RWPE2 (cell line): ENCODE measurements around the gene LINGO1.

ENCODE experiments used
- ATAC-seq: fragments of 200-7000 bp; cut with Tn5 transposase; 3 replicates; pipeline ENCODE4 v1.9.1; 2021; ENCODE audit warnings: low read depth
- DNase-seq: peaks from one replicate; pipeline ENCODE4 v3.0.0-alpha.2; 2020; ENCODE audit warnings: low spot score
- H3K27ac ChIP-seq: fragments of 450-650 bp; 2 replicates; pipeline ENCODE4 v1.5.1; 2017; ENCODE audit warnings: mild to moderate bottlenecking; ENCODE audit not compliant: poor library complexity, severe bottlenecking
- H3K27me3 ChIP-seq: fragments of 250-450 bp; sonication (Bioruptor Pico); 2 replicates; pipeline ENCODE4 v1.5.1; 2021; ENCODE audit warnings: mild to moderate bottlenecking, moderate library complexity; ENCODE audit not compliant: insufficient read depth, poor library complexity, severe bottlenecking
- H3K36me3 ChIP-seq: fragments of 250-450 bp; sonication (Bioruptor Pico); 2 replicates; pipeline ENCODE4 v1.5.1; 2020; ENCODE audit warnings: low read depth, mild to moderate bottlenecking, moderate library complexity
- H3K4me1 ChIP-seq: fragments of 250-450 bp; sonication (Bioruptor Pico); 2 replicates; pipeline ENCODE4 v1.5.1; 2021; ENCODE audit warnings: mild to moderate bottlenecking, moderate library complexity; ENCODE audit not compliant: insufficient read depth, poor library complexity, severe bottlenecking
- H3K4me3 ChIP-seq: fragments of 250-450 bp; sonication (Bioruptor Pico); 2 replicates; pipeline ENCODE4 v1.5.1; 2021; ENCODE audit warnings: mild to moderate bottlenecking, moderate library complexity; ENCODE audit not compliant: severe bottlenecking
- H3K9me3 ChIP-seq: fragments of 250-450 bp; sonication (Bioruptor Pico); 2 replicates; pipeline ENCODE4 v1.5.1; 2021; ENCODE audit warnings: mild to moderate bottlenecking, moderate library complexity; ENCODE audit not compliant: severe bottlenecking
- TF ChIP-seq, protein P1 (sequence below): fragments of 450-650 bp; IDR thresholded peaks from one replicate; pipeline ENCODE4 v1.5.1; 2017; ENCODE audit warnings: mild to moderate bottlenecking, moderate library complexity; ENCODE audit not compliant: poor library complexity, severe bottlenecking

Gene LINGO1

DNA sequence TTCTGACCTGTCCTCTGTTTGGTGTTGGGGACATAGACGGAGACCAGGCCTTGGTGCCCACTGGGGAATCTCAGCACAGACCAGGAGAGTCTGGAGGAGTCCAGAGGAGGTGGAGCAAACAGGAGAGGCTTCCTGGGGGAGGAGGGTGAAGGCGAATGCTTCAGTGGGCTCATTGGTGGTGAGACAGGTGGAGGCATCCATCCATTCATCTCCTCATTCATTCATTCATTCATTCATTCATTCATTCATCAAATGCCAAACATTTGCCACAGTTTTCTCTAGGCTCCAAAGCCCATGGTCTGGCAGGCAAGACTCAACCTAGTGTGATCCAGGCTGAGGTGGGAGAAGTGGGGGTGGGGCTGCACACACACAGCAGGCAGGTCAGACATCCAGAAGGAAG lies 7.9 kb upstream of the LINGO1 start:
- H3K4me1 ChIP-seq = no peaks in the 10 kb centered on the region
- H3K9me3 ChIP-seq = no peaks in the 10 kb centered on the region
- no peaks in the 10 kb centered on the region for H3K36me3 ChIP-seq
- ATAC-seq (no peak), DNase-seq (no peak)
- no peak overlapping the region for H3K4me3 ChIP-seq
- no peaks in the 10 kb centered on the region for H3K27me3 ChIP-seq
- TF ChIP-seq, protein P1, sequence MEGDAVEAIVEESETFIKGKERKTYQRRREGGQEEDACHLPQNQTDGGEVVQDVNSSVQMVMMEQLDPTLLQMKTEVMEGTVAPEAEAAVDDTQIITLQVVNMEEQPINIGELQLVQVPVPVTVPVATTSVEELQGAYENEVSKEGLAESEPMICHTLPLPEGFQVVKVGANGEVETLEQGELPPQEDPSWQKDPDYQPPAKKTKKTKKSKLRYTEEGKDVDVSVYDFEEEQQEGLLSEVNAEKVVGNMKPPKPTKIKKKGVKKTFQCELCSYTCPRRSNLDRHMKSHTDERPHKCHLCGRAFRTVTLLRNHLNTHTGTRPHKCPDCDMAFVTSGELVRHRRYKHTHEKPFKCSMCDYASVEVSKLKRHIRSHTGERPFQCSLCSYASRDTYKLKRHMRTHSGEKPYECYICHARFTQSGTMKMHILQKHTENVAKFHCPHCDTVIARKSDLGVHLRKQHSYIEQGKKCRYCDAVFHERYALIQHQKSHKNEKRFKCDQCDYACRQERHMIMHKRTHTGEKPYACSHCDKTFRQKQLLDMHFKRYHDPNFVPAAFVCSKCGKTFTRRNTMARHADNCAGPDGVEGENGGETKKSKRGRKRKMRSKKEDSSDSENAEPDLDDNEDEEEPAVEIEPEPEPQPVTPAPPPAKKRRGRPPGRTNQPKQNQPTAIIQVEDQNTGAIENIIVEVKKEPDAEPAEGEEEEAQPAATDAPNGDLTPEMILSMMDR = no peak
- no peak overlapping the region for H3K27ac ChIP-seq

DNA sequence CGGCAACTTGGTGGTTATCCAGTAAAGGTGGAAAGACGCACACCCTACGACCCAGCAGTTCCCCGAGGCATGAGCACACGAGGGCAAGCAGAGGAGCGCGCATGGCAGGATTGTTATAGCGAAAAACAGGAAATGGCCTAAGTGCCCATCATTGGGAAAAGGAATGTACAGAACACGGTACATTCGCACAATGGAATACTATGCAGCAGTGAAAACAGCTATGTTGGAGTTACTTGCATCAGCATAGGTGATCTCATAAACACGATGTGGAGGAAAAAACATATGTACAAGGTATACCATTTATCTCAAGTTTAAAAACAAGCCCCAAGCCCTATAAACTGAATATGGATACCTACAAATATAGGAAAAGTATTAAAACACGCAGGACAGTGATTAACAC lies 6.7 kb upstream of the LINGO1 start:
- H3K4me1 ChIP-seq = no peaks in the 10 kb centered on the region
- no peak for DNase-seq
- H3K27ac ChIP-seq = no peak overlapping the region
- no peaks in the 10 kb centered on the region for H3K36me3 ChIP-seq
- TF ChIP-seq, protein P1 = no peak
- H3K4me3 ChIP-seq = no peak overlapping the region
- ATAC-seq = no peak
- H3K27me3 ChIP-seq = no peaks in the 10 kb centered on the region
- no peaks in the 10 kb centered on the region for H3K9me3 ChIP-seq

DNA sequence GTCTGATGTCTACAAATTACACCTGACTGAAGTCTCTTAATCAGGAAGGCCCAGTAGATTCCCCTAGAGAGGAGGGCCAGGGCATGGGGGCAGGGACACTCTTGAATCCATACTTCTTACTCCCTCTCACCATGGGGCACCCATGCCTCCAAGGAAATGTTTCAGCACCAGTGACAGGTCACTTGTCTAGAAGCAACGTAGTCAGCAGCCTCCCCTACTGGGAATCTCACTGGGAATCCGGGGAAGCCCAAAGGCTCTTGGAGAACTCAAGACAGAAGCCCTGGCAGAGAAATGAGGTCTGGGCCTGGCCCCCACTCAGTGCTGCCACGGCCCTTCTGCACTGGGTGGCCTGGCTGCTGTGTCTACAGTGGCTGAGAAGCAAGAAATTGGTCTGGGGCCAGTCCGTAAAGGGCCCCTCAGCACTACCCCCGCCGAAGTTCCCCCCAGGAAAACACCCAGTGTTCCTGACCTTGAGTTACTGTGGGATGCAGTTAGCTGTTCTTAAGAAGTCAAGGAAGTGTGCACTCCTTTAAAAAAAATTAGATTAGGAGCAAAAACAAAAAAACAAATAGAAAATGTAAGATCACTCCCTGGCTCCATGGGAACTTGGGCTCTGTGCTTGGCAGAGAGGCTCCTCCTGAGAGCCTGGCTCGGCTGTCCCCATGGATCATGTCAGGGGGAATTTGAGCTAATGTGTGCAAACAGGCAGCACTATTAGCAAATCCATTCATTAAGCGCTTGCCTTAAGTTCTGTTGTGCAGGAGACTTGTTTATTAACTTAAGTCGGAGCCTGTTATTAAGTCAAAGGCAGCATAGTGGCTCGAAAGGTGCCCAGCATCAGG lies 5.4 kb upstream of the LINGO1 start:
- ATAC-seq (no peak), DNase-seq (no peak)
- H3K27me3 ChIP-seq = peaks cover 3% of the 10 kb centered on the region
- no peak overlapping the region for H3K4me3 ChIP-seq
- H3K9me3 ChIP-seq = no peaks in the 10 kb centered on the region
- no peak overlapping the region for H3K27ac ChIP-seq
- no peaks in the 10 kb centered on the region for H3K36me3 ChIP-seq
- TF ChIP-seq, protein P1 = no peak
- no peaks in the 10 kb centered on the region for H3K4me1 ChIP-seq

DNA sequence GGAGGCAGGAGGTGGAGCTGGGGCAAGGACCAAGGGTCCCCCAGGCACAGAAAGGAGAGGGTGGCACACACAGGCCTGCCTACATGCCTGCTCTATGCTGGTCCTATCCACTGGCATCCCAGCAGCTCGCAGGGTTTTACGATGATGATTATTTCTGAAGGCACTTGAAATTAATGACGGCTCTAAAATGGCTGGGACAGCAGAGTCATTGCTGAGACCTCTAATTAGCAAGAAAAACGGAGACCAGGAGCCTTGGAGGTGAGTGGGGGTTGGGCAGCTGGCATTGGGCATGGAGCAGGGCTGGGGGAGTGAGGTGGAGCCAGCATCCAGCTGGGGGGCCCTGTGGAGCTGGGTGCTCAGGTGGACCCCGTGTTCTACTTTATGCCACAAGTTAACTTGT lies 3.5 kb upstream of the LINGO1 start:
- peaks cover 15% of the 10 kb centered on the region for H3K27me3 ChIP-seq
- ATAC-seq = no peak
- H3K9me3 ChIP-seq = no peaks in the 10 kb centered on the region
- TF ChIP-seq, protein P1 = no peak
- no peak for DNase-seq
- H3K4me3 ChIP-seq = no peak overlapping the region
- no peaks in the 10 kb centered on the region for H3K4me1 ChIP-seq
- H3K27ac ChIP-seq = no peak overlapping the region
- no peaks in the 10 kb centered on the region for H3K36me3 ChIP-seq
